HFFc6 (cell line): ENCODE results near the gene MCU. TPM values are rescaled to one million over a fixed set of nuclear protein-coding genes. Genes with fewer than 3 reads are reported as not detected.
A peak's percentile ranks its signal among the peaks of the same experiment; 100 is the strongest.

Experiments
- DNase-seq: peaks from one replicate; pipeline ENCODE4 v3.0.0-alpha.2; 2018
- H3K27ac Mint-ChIP-seq: 2 replicates; pipeline ENCODE4 v1.8.0; 2020; ENCODE audit warnings: mild to moderate bottlenecking, mixed read lengths
- H3K27me3 Mint-ChIP-seq: 2 replicates; pipeline ENCODE4 v1.8.0; 2021; ENCODE audit warnings: mild to moderate bottlenecking, moderate library complexity, mixed read lengths; ENCODE audit not compliant: insufficient read depth
- H3K36me3 Mint-ChIP-seq: 2 replicates; pipeline ENCODE4 v1.8.0; 2021; ENCODE audit warnings: low read depth, mixed read lengths
- H3K4me1 Mint-ChIP-seq: 2 replicates; pipeline ENCODE4 v1.8.0; 2020; ENCODE audit warnings: low read depth, mixed read lengths
- H3K4me3 Mint-ChIP-seq: 2 replicates; pipeline ENCODE4 v1.8.0; 2020; ENCODE audit warnings: mild to moderate bottlenecking, moderate library complexity, mixed read lengths
- H3K9me3 Mint-ChIP-seq: 2 replicates; pipeline ENCODE4 v1.8.0; 2020; ENCODE audit warnings: mild to moderate bottlenecking, mixed read lengths
- CTCF ChIP-seq: fragments of 200-600 bp; sonication (generic); IDR thresholded peaks from 2 replicates; pipeline ENCODE4 v1.5.0; 2021; ENCODE audit warnings: antibody characterized with exemption, mild to moderate bottlenecking
- total RNA-seq, 6 experiments: library from RNA; stranded (reverse); fragmentation: NEBNext Ultra II Directional; extraction: Animal tissue kit (Norgen Biotek cat#: 25700); gene quantifications; 2 replicates in 1 of 6; 3 replicates in 5 of 6; pipeline ENCODE4 v1.2.3, GENCODE V29; 2021

Gene MCU
- total RNA-seq, 6 experiments from 2014 or later = 28.3 to 36.2 (median 32.3) TPM

GRCh38 chr10:72794260-72794659 is 102.3 kb downstream of the MCU start:
- no peak for TF ChIP-seq CTCF
- H3K4me1 Mint-ChIP-seq = peaks cover 38% of the 10 kb centered on the region
- H3K4me3 Mint-ChIP-seq = no peak overlapping the region
- no peaks in the 10 kb centered on the region for H3K27me3 Mint-ChIP-seq
- no peak for DNase-seq
- H3K9me3 Mint-ChIP-seq = no peaks in the 10 kb centered on the region
- peak overlapping the region; percentile 81 for H3K27ac Mint-ChIP-seq
- H3K36me3 Mint-ChIP-seq = peaks cover 10% of the 10 kb centered on the region; the same call in 1 of the 2 replicates

GRCh38 chr10:72796042-72796441 is 104.1 kb downstream of the MCU start:
- Mint-ChIP-seq H3K36me3 (peaks cover 10% of the 10 kb centered on the region; the same call in 1 of the 2 replicates), H3K4me1 (peaks cover 42% of the 10 kb centered on the region), H3K27ac (peak overlapping the region; percentile 48; the same call in 1 of the 2 replicates), H3K9me3 (no peaks in the 10 kb centered on the region), H3K27me3 (no peaks in the 10 kb centered on the region), H3K4me3 (no peak overlapping the region)
- DNase-seq = no peak
- no peak for TF ChIP-seq CTCF

GRCh38 chr10:72796538-72796937 is 104.6 kb downstream of the MCU start:
- Mint-ChIP-seq H3K36me3 (peaks cover 10% of the 10 kb centered on the region; the same call in 1 of the 2 replicates), H3K9me3 (no peaks in the 10 kb centered on the region), H3K27me3 (no peaks in the 10 kb centered on the region), H3K27ac (no peak overlapping the region), H3K4me1 (peaks cover 45% of the 10 kb centered on the region), H3K4me3 (no peak overlapping the region)
- TF ChIP-seq CTCF = no peak
- DNase-seq = no peak

- Mint-ChIP-seq H3K4me1 (peaks cover 39% of the 10 kb centered on the region), H3K36me3 (peaks cover 5% of the 10 kb centered on the region; the same call in 1 of the 2 replicates), H3K27ac (peak overlapping the region; percentile 66), H3K27me3 (no peaks in the 10 kb centered on the region), H3K4me3 (peak overlapping the region; percentile 38; the same call in 1 of the 2 replicates), H3K9me3 (no peaks in the 10 kb centered on the region)
- TF ChIP-seq CTCF = no peak
- no peak for DNase-seq
Observed at GRCh38 chr10:72800000-72800740, 108.2 kb downstream of the MCU start.

- no peak for DNase-seq
- H3K4me1 Mint-ChIP-seq = peaks cover 36% of the 10 kb centered on the region
- TF ChIP-seq CTCF = no peak
- peak overlapping the region; percentile 66; the same call in 1 of the 2 replicates for H3K27ac Mint-ChIP-seq
- H3K27me3 Mint-ChIP-seq = no peaks in the 10 kb centered on the region
- H3K4me3 Mint-ChIP-seq = peak overlapping the region; percentile 38; the same call in 1 of the 2 replicates
- peaks cover 8% of the 10 kb centered on the region for H3K36me3 Mint-ChIP-seq
- no peaks in the 10 kb centered on the region for H3K9me3 Mint-ChIP-seq
Observed at GRCh38 chr10:72800741-72801092, 108.8 kb downstream of the MCU start.
